HEK293 (cell line): ENCODE measurements around the gene PTPRN2.

Experiments
- CTCF ChIP-seq: fragments of 450-650 bp; formaldehyde crosslinking; IDR thresholded peaks from 2 replicates; pipeline ENCODE4 v1.5.1; 2016; ENCODE audit warnings: missing biosample characterization, missing genetic modification characterization
- PRDM2 ChIP-seq: fragments of 450-650 bp; formaldehyde crosslinking; IDR thresholded peaks from 2 replicates; pipeline ENCODE4 v1.5.1; 2016; ENCODE audit warnings: missing biosample characterization, missing genetic modification characterization, borderline replicate concordance
- ZNF830 ChIP-seq: fragments of 450-650 bp; IDR thresholded peaks from 2 replicates; pipeline ENCODE4 v1.5.0; 2018; ENCODE audit warnings: missing biosample characterization, missing genetic modification characterization, low read depth, mild to moderate bottlenecking, moderate library complexity

- no peak for TF ChIP-seq CTCF (tag by site-specific recombination)
- TF ChIP-seq PRDM2, result no peak
- no peak for TF ChIP-seq ZNF830
Measured at GRCh38 chr7:158445421-158446175, 142.0 kb downstream of the PTPRN2 start.
